HepG2 (cell line): Measurements from ENCODE around the gene XPR1. TPM values are rescaled to one million over a fixed set of nuclear protein-coding genes. Genes with fewer than 3 reads are reported as not detected.

Source experiments
- ATAC-seq: fragments of 200-7000 bp; cut with Tn5 transposase; 3 replicates; pipeline ENCODE4 v1.9.1; 2020; ENCODE audit warnings: mild to moderate bottlenecking, moderate library complexity
- BruUV-seq: library from RNA; stranded (reverse); fragments of 400-500 nt; replicated peaks from 2 replicates; lab custom pipeline; 2021; lab: Mats Ljungman, UMichigan
- CTCF ChIA-PET: fragments of 300-600 bp; formaldehyde crosslinking; extraction: SDS; loops from one replicate; lab custom pipeline; 2021; ENCODE audit warnings: low total read pairs, inconsistent platforms, low intra/inter-chr PET ratio; lab: Yijun Ruan, JAX
- POLR2A ChIA-PET: fragments of 350-600 bp; sonication (Branson Sonifier 250); formaldehyde crosslinking; loops from one replicate; lab custom pipeline; 2020; ENCODE audit warnings: antibody characterized with exemption, inconsistent platforms; lab: Yijun Ruan, JAX
- DNase-seq: peaks from one replicate; pipeline ENCODE4 v3.0.0-alpha.2; 2015; ENCODE audit warnings: low spot score
- FAIRE-seq: peaks from 3 replicates; lab custom pipeline; 2011; peaks lifted over from hg19 to GRCh38; lab: Jason Lieb, UNC
- H2AFZ ChIP-seq: one replicate; pipeline ENCODE4 v1.6.1; 2011; ENCODE audit warnings: low read length, inconsistent platforms
- H3K27ac ChIP-seq: fragments of 300-600 bp; 3 replicates; pipeline ENCODE4 v1.8.0; 2011; ENCODE audit warnings: mixed run types, mild to moderate bottlenecking, mixed read lengths, low read length, inconsistent platforms; ENCODE audit not compliant: insufficient read depth; ENCODE audit errors: extremely low read length
- H3K27me3 ChIP-seq, 2 experiments: fragments of 200-600 bp in 1 of 2; 2 replicates in 1 of 2; 3 replicates in 1 of 2; pipeline versions ENCODE4 v1.6.0 to v1.8.0; 2011; ENCODE audit warnings: low read length in 2 of 2, mild to moderate bottlenecking in 2 of 2, moderate library complexity in 2 of 2, inconsistent platforms in 1 of 2; ENCODE audit not compliant: insufficient read depth in 2 of 2, control insufficient read depth in 1 of 2
- H3K36me3 ChIP-seq, 2 experiments: fragments of 200-600 bp in 1 of 2; replicated peaks in 1 of 2; 2 replicates in 1 of 2; 3 replicates in 1 of 2; pipeline versions ENCODE4 v1.5.1 to v1.8.0; 2011; ENCODE audit warnings: low read length in 2 of 2, inconsistent platforms in 1 of 2; ENCODE audit not compliant: insufficient read depth in 2 of 2, control insufficient read depth in 1 of 2
- H3K4me1 ChIP-seq: 2 replicates; pipeline ENCODE4 v1.5.1; 2012; ENCODE audit warnings: low read length, inconsistent platforms; ENCODE audit not compliant: insufficient read depth
- H3K4me2 ChIP-seq: 2 replicates; pipeline ENCODE4 v1.6.0; 2011; ENCODE audit warnings: low read depth, low read length, inconsistent platforms
- H3K4me3 ChIP-seq, 3 experiments: fragments of 200-600 bp in 1 of 3; sonication (generic), shearing (Covaris generic) in 1 of 3; replicated peaks in 1 of 3; 2 replicates each; pipeline ENCODE4 v1.5.1; 2011 to 2016; ENCODE audit warnings: low read length in 3 of 3, inconsistent platforms in 2 of 3, low read depth in 2 of 3, mild to moderate bottlenecking in 2 of 3, control low read depth in 1 of 3, mixed read lengths in 1 of 3; ENCODE audit not compliant: insufficient read depth in 1 of 3
- H3K79me2 ChIP-seq: one replicate; pipeline ENCODE4 v1.6.1; 2011; ENCODE audit warnings: low read length, inconsistent platforms; ENCODE audit not compliant: insufficient read depth
- H3K9ac ChIP-seq: 2 replicates; pipeline ENCODE4 v1.6.0; 2011; ENCODE audit warnings: mild to moderate bottlenecking, low read depth, low read length, inconsistent platforms; ENCODE audit not compliant: insufficient read depth
- H3K9me3 ChIP-seq: 2 replicates; pipeline ENCODE4 v1.5.1; 2012; ENCODE audit warnings: mild to moderate bottlenecking, low read length
- H4K20me1 ChIP-seq: 2 replicates; pipeline ENCODE4 v1.6.0; 2011; ENCODE audit warnings: inconsistent platforms, mild to moderate bottlenecking, low read length, moderate library complexity; ENCODE audit not compliant: insufficient read depth
- MED1 ChIP-seq: sonication (generic); formaldehyde crosslinking; IDR thresholded peaks from 2 replicates; pipeline ENCODE4 v1.4.0; 2020; ENCODE audit warnings: missing genetic modification reagents
- RBFOX2 ChIP-seq: fragments of 200-400 bp; formaldehyde crosslinking; IDR thresholded peaks from 2 replicates; pipeline ENCODE4 v1.6.1; 2017; ENCODE audit warnings: low read depth, mild to moderate bottlenecking, low read length
- RERE ChIP-seq: IDR thresholded peaks from 2 replicates; pipeline ENCODE4 v1.6.1; 2016; ENCODE audit warnings: low read depth, missing genetic modification reagents, missing compliant biosample characterization
- TRIM22 ChIP-seq: fragments of 450-650 bp; IDR thresholded peaks from 2 replicates; pipeline ENCODE4 v1.6.1; 2017
- TSC22D2 ChIP-seq: sonication (generic); formaldehyde crosslinking; IDR thresholded peaks from 2 replicates; pipeline ENCODE4 v1.5.1; 2020; ENCODE audit warnings: missing genetic modification reagents, mild to moderate bottlenecking, borderline replicate concordance
- ZNF256 ChIP-seq: sonication (generic); formaldehyde crosslinking; conservative IDR thresholded peaks from 2 replicates; pipeline ENCODE4 v1.4.0; 2020; ENCODE audit warnings: missing genetic modification reagents
- ZNF740 ChIP-seq: sonication (generic); formaldehyde crosslinking; IDR thresholded peaks from 2 replicates; pipeline ENCODE4 v1.4.0; 2020; ENCODE audit warnings: missing genetic modification reagents
- WGBS: methylation state at CpG from one replicate; pipeline ENCODE4 v1.1.6; 2017; ENCODE audit warnings: low lambda C conversion rate; 5-methylcytosine and 5-hydroxymethylcytosine counted together
- in situ Hi-C: cut with HindIII; loops from 2 replicates; pipeline ENCODE4 v1.10.0; 2017; ENCODE audit warnings: low pct_unique_long_range_greater_than_20kb; ENCODE audit not compliant: extremely low pct_ligation_motif_present
- intact Hi-C: fragments of 100-400 bp; cut with micrococcal nuclease; formaldehyde crosslinking; loops from one replicate; pipeline ENCODE4 v1.10.0; 2022; ENCODE audit not compliant: unreplicated experiment
- polyA plus RNA-seq, 8 experiments: library from polyadenylated mRNA; depleted of rRNA in 3 of 8; stranded (reverse) in 7 of 8; unstranded in 1 of 8; fragments of >200 nt; fragmentation: Illumina TruSeq in 4 of 8; extraction: Trizol in 4 of 8; gene quantifications; 2 replicates each; pipeline versions ENCODE4 v1.2.1 to v1.2.3, GENCODE V29; 2011 to 2016; ENCODE audit warnings: low read depth in 4 of 8, missing spikeins in 1 of 8, mixed read lengths in 1 of 8; ENCODE audit not compliant: insufficient read depth in 1 of 8
- total RNA-seq, 5 experiments: library from RNA; depleted of rRNA; stranded (reverse); fragments of >200 nt; fragmentation: Illumina TruSeq; extraction: Trizol; gene quantifications; 2 replicates each; pipeline ENCODE4 v1.2.3, GENCODE V29; 2016; ENCODE audit warnings: low read depth in 1 of 5
- TF ChIP-seq, protein P1 (sequence below): sonication (generic); formaldehyde crosslinking; IDR thresholded peaks from 2 replicates; pipeline ENCODE4 v1.5.1; 2020; ENCODE audit warnings: missing genetic modification reagents, mild to moderate bottlenecking, borderline replicate concordance
- TF ChIP-seq, protein P2 (sequence below): sonication (generic); formaldehyde crosslinking; IDR thresholded peaks from 2 replicates; pipeline ENCODE4 v1.4.0; 2020; ENCODE audit warnings: mild to moderate bottlenecking, missing genetic modification reagents
- TF ChIP-seq, protein P3 (sequence below): sonication (generic); formaldehyde crosslinking; IDR thresholded peaks from 2 replicates; pipeline ENCODE4 v1.4.0; 2020; ENCODE audit warnings: missing genetic modification reagents
- TF ChIP-seq, protein P4 (sequence below): sonication (generic); formaldehyde crosslinking; IDR thresholded peaks from 2 replicates; pipeline ENCODE4 v1.8.0; 2022; ENCODE audit warnings: mild to moderate bottlenecking, missing genetic modification reagents; ENCODE audit not compliant: insufficient replicate concordance

The XPR1 gene
- total and polyA plus RNA-seq, 2 of the 13 experiments (the other 11 are each of a cell fraction or from before 2014, with no cell fraction given), result 22.3 to 23.6 TPM

GRCh38 chr1:180837020-180837419, 205.2 kb downstream of the XPR1 start:
- CTCF ChIA-PET, result no interaction called here
- Histone ChIP-seq H3K4me1 (no peaks in the 10 kb centered on the region), H4K20me1 (no peaks in the 10 kb centered on the region), H3K27ac (no peak overlapping the region), H3K36me3 (peaks cover 0 to 1% of the 10 kb centered on the region in 2 experiments; a peak in 2 of 5 replicates), H2AFZ (no peak overlapping the region), H3K9me3 (peaks cover 5% of the 10 kb centered on the region; the same call in 1 of the 2 replicates), H3K4me2 (no peak overlapping the region), H3K9ac (no peak overlapping the region), H3K79me2 (no peaks in the 10 kb centered on the region), H3K27me3 (no peaks in the 10 kb centered on the region), H3K4me3 (no peak overlapping the region)
- DNase-seq, result no peak
- POLR2A ChIA-PET, result no interaction called here
- intact Hi-C loops, result no loop called here
- 91% methylated on average over 3 of the region's 3 CpGs for WGBS
- ATAC-seq, result no peak
- in situ Hi-C loops, result no loop called here
- BruUV-seq, result no TSS peak
- no peak for FAIRE-seq
- TF ChIP-seq TSC22D2 (no peak), MED1 (CRISPR knock-in tag) (no peak), RBFOX2 (no peak), TRIM22 (no peak), ZNF740 (CRISPR knock-in tag) (no peak), ZNF256 (CRISPR knock-in tag) (no peak), RERE (CRISPR knock-in tag) (no peak)
- TF ChIP-seq, protein P1, sequence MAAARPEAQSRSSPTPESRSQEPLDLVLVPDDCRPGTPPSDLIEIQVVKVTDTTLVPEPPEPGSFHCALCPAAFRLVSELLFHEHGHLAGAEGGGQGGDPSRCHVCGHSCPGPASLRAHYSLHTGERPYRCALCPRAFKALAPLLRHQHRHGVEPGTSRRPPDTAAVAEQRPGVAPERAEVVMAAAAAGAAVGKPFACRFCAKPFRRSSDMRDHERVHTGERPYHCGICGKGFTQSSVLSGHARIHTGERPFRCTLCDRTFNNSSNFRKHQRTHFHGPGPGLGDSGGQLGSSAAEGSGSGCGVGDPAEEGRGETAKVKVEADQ (CRISPR knock-in tag), result no peak
- TF ChIP-seq, protein P2, sequence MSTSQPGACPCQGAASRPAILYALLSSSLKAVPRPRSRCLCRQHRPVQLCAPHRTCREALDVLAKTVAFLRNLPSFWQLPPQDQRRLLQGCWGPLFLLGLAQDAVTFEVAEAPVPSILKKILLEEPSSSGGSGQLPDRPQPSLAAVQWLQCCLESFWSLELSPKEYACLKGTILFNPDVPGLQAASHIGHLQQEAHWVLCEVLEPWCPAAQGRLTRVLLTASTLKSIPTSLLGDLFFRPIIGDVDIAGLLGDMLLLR (CRISPR knock-in tag), result no peak
- TF ChIP-seq, protein P3, sequence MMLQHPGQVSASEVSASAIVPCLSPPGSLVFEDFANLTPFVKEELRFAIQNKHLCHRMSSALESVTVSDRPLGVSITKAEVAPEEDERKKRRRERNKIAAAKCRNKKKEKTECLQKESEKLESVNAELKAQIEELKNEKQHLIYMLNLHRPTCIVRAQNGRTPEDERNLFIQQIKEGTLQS (CRISPR knock-in tag), result no peak
- TF ChIP-seq, protein P4, sequence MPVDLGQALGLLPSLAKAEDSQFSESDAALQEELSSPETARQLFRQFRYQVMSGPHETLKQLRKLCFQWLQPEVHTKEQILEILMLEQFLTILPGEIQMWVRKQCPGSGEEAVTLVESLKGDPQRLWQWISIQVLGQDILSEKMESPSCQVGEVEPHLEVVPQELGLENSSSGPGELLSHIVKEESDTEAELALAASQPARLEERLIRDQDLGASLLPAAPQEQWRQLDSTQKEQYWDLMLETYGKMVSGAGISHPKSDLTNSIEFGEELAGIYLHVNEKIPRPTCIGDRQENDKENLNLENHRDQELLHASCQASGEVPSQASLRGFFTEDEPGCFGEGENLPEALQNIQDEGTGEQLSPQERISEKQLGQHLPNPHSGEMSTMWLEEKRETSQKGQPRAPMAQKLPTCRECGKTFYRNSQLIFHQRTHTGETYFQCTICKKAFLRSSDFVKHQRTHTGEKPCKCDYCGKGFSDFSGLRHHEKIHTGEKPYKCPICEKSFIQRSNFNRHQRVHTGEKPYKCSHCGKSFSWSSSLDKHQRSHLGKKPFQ (CRISPR knock-in tag), result no peak
